ENCODE measurements around the gene WSCD2. TPM values are rescaled to one million over a fixed set of nuclear protein-coding genes. Genes with fewer than 3 reads are reported as not detected.

WSCD2 gene
- total and polyA plus RNA-seq, 2 donors (not counting 3 experiments of a cell fraction or from before 2014, with no cell fraction given) = not detected

GRCh38 chr12:108187831-108188230, 58.7 kb downstream of the WSCD2 start:
- CTCF ChIA-PET = interaction anchor here (0.6 kb wide), 1 partner anchor 512 kb away, joined by 3 read pairs; no protein-coding TSS in a partner anchor
- intact Hi-C loops (cut with micrococcal nuclease) (no loop called here), dilution Hi-C loops (cut with MboI; ENCODE audit: extremely low pct_ligation_motif_present, low sequenced_read_pairs) (no loop called here)
- Histone ChIP-seq H3K4me1 (ENCODE audit: control insufficient read depth, extremely low read depth, insufficient read depth, low read length) (no peaks in the 10 kb centered on the region), H3K9ac (replicated peaks; ENCODE audit: extremely low read depth, insufficient read depth, low read length) (no peak overlapping the region), H3K79me2 (ENCODE audit: control insufficient read depth, insufficient read depth, low read length) (no peaks in the 10 kb centered on the region), H4K20me1 (replicated peaks; ENCODE audit: control insufficient read depth, extremely low read depth, insufficient read depth, low read length) (no peaks in the 10 kb centered on the region), H3K4me2 (ENCODE audit: insufficient read depth, low read length) (no peak overlapping the region), H3K27ac (ENCODE audit: insufficient read depth, low read depth, low read length) (no peak overlapping the region), H3K9me1 (replicated peaks; ENCODE audit: control insufficient read depth, extremely low read depth, insufficient read depth, low read length) (no peaks in the 10 kb centered on the region), H3K27me3 (ENCODE audit: control insufficient read depth in 2 of 2, insufficient read depth in 2 of 2, low read length in 2 of 2) (no peaks in the 10 kb centered on the region), H3K36me3 (ENCODE audit: control insufficient read depth in 2 of 2, extremely low read depth in 1 of 2, insufficient read depth in 2 of 2, low read length in 2 of 2) (no peaks in the 10 kb centered on the region), H3K9me3 (replicated peaks; ENCODE audit: control insufficient read depth, insufficient read depth, low read length) (no peaks in the 10 kb centered on the region), H3K4me3 (replicated peaks in 1 of 3; ENCODE audit: insufficient read depth in 1 of 3, low read depth in 1 of 3, low read length in 3 of 3) (no peak overlapping the region), H2AFZ (ENCODE audit: low read depth, low read length) (no peak overlapping the region)
- POLR2A ChIA-PET = no interaction called here
- FAIRE-seq (no peak), DNase-seq (ENCODE audit: low read depth, low spot score) (no peak)
- TF ChIP-seq POLR2A (IDR thresholded peaks at IDR 0.05; ENCODE audit: low read depth, low read length) (no peak), MYC (IDR thresholded peaks at IDR 0.05; ENCODE audit: low read depth, low read length) (no peak), JUN (IDR thresholded peaks at IDR 0.05; ENCODE audit: borderline replicate concordance, insufficient read depth, insufficient read length, low read depth) (no peak), GATA2 (IDR thresholded peaks at IDR 0.05; ENCODE audit: insufficient read depth, insufficient read length, low read depth, low read length) (no peak), POLR2AphosphoS5 (IDR thresholded peaks at IDR 0.05; ENCODE audit: insufficient read depth, low read depth, low read length) (no peak), FOS (IDR thresholded peaks at IDR 0.05; ENCODE audit: borderline replicate concordance, insufficient read depth, low read length) (no peak), MAX (IDR thresholded peaks at IDR 0.05; ENCODE audit: insufficient read depth, insufficient read length) (no peak), EZH2 (IDR thresholded peaks at IDR 0.05; ENCODE audit: borderline replicate concordance, low read depth, low read length, severe bottlenecking) (no peak), CTCF (IDR thresholded peaks at IDR 0.05; ENCODE audit: extremely low read depth in 1 of 2, insufficient read depth in 1 of 2, low read depth in 1 of 2, low read length in 2 of 2) (no peak)
- no TSS peak for BruUV-seq (replicated peaks)
